Fibroblast of villous mesenchyme (primary cell): Measurements from ENCODE around the gene MED16. TPM values are rescaled to one million over a fixed set of nuclear protein-coding genes. Genes with fewer than 3 reads are reported as not detected.
"Not testable (repeated sequence)": the region's sequence is repeated elsewhere in the genome, so short reads cannot be mapped to it uniquely, and the experiment has no call there.

ENCODE experiments used
- DNase-seq: peaks from one replicate; pipeline ENCODE4 v3.0.0-alpha.2; 2010; ENCODE audit warnings: low read depth
- H3K4me3 ChIP-seq: 2 replicates; pipeline ENCODE4 v1.5.1; 2011; ENCODE audit warnings: low read depth, mild to moderate bottlenecking, low read length
- total RNA-seq: library from RNA; depleted of rRNA; stranded (reverse); fragments of >200 nt; gene quantifications from 2 replicates; pipeline ENCODE4 v1.2.3, GENCODE V29; 2012
- TF ChIP-seq, protein P1 (sequence below): IDR thresholded peaks from 2 replicates; pipeline ENCODE4 v1.5.1; 2012; ENCODE audit warnings: low read depth, mild to moderate bottlenecking, low read length; ENCODE audit not compliant: insufficient read depth

The MED16 gene
- total RNA-seq, 1 donor, result 26.8 TPM

DNA sequence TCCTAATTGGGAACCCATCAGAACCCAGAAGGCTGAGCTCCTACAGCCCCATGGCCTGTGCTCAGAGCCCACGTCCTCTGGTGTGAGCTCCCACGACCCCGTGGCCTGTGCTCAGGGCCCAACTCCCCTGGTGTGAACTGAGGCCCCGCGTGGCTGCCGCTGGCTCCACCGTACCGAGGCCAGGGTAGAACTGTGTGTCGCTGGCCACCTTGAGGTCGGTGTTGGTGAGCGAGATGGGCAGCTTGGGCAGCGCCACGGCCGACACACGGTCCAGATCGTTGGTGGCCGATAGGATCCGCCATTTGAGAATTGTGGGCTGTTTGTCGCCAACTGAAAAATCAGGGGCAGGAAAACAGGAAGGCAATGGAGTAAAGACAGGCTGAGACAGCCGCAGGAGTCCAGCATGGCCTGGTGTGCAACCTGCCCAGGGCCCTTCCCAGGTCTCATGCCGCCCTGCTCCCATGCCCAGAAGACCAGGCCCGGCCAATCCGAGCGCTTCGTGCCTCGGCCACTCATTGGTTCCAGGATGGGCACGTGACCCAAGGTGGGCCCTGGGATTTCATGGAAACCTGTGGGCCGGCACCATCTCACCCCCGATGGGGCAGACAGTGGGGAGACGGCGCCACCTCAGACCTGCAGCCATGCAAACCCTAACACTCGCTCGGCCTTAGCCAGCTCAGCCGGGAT lies 11.5 kb downstream of the MED16 start:
- TF ChIP-seq, protein P1, sequence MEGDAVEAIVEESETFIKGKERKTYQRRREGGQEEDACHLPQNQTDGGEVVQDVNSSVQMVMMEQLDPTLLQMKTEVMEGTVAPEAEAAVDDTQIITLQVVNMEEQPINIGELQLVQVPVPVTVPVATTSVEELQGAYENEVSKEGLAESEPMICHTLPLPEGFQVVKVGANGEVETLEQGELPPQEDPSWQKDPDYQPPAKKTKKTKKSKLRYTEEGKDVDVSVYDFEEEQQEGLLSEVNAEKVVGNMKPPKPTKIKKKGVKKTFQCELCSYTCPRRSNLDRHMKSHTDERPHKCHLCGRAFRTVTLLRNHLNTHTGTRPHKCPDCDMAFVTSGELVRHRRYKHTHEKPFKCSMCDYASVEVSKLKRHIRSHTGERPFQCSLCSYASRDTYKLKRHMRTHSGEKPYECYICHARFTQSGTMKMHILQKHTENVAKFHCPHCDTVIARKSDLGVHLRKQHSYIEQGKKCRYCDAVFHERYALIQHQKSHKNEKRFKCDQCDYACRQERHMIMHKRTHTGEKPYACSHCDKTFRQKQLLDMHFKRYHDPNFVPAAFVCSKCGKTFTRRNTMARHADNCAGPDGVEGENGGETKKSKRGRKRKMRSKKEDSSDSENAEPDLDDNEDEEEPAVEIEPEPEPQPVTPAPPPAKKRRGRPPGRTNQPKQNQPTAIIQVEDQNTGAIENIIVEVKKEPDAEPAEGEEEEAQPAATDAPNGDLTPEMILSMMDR, result no peak
- DNase-seq, result no peak

DNA sequence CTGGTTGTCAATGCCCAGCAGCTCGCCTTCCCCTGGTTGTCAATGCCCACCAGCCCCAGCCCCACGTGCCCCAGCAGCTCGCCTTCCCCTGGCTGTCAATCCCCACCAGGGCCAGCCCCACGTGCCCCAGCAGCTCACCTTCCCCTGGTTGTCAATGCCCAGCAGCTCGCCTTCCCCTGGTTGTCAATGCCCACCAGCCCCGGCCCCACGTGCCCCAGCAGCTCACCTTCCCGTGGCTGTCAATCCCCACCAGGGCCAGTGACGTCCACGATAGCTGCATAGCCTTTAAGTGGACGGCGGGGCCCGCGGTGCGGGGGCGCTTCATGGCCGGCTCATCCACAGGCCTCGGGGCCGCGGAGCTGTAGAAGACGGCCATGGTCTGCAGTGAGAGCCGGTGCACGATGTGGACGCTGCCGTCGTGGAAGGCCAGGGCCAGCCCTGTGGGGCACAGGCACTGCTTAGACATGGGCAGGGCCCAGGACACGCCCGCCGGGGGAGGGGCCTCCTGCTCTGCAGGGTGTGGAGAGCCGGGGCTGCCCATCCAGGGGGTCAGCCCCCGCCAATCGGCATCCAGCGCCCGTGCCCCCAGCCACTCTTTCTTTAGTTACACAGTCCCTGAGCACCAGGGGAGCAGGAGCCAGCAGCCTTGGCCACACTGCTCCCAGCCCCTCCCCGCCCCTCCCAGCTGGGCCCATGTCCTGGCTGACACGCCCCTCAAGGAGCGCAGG lies 13.1 kb downstream of the MED16 start:
- H3K4me3 ChIP-seq, result no peak overlapping the region
- DNase-seq, result no peak
- TF ChIP-seq, protein P1, result no peak

More for the DNA sequence above, 11.5 kb downstream of the MED16 start:
- no peak overlapping the region for H3K4me3 ChIP-seq

DNA sequence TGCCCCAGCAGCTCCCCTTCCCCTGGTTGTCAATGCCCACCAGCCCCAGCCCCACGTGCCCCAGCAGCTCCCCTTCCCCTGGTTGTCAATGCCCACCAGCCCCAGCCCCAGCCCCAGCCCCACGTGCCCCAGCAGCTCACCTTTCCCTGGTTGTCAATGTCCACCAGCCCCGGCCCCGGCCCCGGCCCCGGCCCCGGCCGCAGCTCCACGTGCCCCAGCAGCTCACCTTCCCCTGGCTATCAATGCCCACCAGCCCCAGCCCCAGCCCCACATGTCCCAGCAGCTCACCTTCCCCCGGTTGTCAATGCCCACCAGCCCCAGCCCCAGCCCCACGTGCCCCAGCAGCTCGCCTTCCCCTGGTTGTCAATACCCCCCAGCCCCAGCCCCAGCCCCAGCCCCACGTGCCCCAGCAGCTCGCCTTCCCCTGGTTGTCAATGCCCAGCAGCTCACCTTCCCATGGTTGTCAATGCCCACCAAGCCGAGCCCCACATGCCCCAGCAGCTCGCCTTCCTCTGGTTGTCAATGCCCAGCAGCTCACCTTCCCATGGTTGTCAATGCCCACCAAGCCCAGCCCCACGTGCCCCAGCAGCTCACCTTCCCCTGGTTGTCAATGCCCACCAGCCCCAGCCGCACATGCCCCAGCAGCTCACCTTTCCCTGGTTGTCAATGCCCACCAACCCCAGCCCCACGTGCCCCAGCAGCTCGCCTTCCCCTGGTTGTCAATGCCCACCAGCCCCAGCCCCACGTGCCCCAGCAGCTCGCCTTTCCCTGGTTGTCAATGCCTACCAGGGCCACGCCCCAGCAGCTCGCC lies 14.0 kb downstream of the MED16 start:
- not testable (repeated sequence) for DNase-seq, H3K4me3 ChIP-seq

DNA sequence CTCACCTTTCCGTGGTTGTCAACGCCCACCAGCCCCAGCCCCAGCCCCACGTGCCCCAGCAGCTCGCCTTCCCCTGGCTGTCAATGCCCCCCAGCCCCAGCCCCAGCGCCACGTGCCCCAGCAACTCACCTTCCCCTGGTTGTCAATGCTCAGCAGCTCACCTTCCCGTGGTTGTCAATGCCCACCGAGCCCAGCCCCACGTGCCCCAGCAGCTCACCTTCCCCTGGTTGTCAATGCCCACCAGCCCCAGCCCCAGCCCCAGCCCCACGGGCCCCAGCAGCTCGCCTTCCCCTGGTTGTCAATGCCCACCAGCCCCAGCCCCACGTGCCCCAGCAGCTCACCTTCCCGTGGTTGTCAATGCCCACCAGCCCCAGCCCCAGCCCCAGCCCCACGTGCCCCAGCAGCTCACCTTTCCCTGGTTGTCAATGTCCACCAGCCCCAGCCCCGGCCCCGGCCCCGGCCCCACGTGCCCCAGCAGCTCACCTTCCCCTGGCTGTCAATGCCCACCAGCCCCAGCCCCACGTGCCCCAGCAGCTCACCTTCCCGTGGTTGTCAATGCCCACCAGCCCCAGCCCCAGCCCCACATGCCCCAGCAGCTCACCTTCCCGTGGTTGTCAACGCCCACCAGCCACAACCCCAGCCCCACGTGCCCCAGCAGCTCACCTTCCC lies 14.9 kb downstream of the MED16 start:
- H3K4me3 ChIP-seq, DNase-seq: not testable (repeated sequence)

DNA sequence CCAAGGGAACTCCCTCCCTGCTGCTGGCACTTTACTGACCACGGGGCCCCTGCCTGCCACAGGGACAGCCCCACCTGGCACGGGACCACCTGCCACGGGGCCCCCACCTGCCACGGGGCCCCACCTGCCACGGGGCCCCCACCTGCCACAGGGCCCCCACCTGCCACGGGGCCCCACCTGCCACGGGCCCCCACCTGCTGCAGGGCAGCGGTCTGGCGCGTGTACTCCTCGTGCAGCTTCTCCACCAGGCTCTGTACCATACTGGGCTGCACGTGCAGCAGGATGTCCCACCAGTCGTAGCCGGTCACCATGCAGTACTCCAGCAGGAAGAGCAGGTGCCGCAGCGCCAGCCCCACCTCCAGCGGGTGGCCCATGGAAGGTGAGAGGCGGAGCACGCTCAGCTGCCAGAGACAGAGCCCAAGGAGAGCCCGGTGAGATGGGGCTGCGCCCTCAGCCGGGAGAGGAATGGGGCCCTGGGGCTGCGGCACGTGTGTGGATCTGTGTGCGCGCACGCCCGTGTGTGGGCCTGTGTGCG lies 16.1 kb downstream of the MED16 start:
- DNase-seq, result no peak
- no peak overlapping the region for H3K4me3 ChIP-seq
- TF ChIP-seq, protein P1, result no peak

DNA sequence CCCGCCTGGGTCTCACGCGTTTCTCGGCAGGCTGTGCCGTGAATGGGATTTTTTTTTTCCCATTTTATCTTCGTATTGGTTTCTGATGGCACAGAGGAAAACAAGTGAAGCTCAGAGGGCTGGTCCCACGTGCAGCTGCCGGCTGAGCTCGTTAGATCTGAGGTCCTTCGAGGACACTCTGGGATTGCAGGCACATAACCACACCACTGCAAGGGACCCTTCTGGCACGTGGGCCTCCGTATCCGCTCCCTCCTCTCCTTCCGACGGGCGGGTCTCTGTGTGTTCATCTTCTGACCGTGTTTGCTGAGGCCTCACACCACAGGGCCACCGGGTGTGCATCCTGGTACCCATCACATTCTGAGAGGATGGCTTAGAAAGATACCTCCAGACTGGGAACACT lies 16.9 kb downstream of the MED16 start:
- no peak for DNase-seq
- no peak overlapping the region for H3K4me3 ChIP-seq
- TF ChIP-seq, protein P1, result no peak

DNA sequence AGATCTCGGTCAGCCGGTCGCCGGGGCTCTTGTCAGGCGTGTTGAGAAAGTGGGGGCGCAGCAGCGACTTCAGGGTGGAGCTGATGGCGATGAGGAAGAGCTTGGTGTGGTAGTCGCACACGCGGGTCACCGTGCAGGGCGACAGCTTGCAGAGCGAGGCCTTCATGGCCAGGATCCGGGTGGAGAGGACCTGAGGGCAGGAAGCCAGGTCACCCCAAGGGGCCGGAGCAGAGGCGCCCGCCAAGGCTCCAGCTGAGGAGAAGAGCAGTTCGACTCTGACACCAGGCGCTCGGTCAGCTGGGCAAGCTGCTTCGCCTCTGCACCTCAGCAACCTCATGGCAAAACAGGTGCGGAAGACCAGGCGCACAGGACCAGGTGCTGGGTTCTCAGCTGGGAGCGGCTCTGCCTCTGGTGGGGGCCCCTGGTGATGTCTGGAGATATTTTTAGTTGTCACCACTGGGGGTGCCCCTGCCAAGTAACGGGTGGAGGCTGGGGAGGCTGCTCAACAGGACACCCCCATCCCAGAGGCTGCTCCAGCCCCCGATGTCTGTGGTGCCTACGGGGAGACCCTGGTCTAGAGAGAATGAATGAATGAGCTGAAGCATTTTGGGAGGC lies 17.6 kb downstream of the MED16 start:
- no peak for DNase-seq
- TF ChIP-seq, protein P1, result no peak

More for the DNA sequence above, 17.6 kb downstream of the MED16 start:
- no peak overlapping the region for H3K4me3 ChIP-seq
